Left kidney (tissue), 2 donors: ENCODE measurements around the gene ZBTB49. TPM values are rescaled to one million over a fixed set of nuclear protein-coding genes. Genes with fewer than 3 reads are reported as not detected.
"Not testable (repeated sequence)": the region's sequence is repeated elsewhere in the genome, so short reads cannot be mapped to it uniquely, and the experiment has no call there.

Source experiments
- DNase-seq: peaks from one replicate; pipeline ENCODE4 v3.0.0-alpha.2; 2013
- polyA plus RNA-seq: library from polyadenylated mRNA; unstranded; fragments of 120-200 nt; gene quantifications from one replicate; pipeline ENCODE4 v1.2.1, GENCODE V29; 2013; ENCODE audit not compliant: insufficient read length

ZBTB49 gene
- polyA plus RNA-seq, 1 donor: 8.5 TPM

- no peak for DNase-seq
Measured at GRCh38 chr4:4326166-4326565, 36.1 kb downstream of the ZBTB49 start.

DNA sequence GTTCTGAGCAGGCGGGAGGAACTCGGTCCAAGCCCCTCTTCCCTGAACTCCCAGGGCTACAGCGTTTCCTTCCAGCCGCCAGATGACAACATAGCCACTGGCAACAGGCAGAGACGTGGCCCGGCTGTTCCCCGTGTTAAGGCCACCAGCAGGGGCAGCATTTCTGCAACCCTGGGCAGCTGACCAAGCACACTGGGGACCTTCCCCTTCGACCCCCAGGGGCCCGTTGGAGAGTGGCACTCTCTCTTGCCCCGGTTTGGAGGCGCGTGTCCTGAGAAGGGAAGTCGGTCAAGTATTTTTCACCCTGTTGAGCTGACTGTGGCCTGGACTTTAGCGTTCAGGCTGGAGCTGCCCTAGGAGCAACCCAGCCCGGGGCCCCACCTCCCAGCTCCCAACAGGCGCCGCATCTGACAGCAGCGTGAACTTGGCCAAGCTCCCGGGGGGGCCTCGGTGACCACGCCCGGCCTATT is 37.6 kb downstream of the ZBTB49 start:
- peak; percentile 25 for DNase-seq

- no peak for DNase-seq
Measured at GRCh38 chr4:4328206-4328605, 38.2 kb downstream of the ZBTB49 start.

DNA sequence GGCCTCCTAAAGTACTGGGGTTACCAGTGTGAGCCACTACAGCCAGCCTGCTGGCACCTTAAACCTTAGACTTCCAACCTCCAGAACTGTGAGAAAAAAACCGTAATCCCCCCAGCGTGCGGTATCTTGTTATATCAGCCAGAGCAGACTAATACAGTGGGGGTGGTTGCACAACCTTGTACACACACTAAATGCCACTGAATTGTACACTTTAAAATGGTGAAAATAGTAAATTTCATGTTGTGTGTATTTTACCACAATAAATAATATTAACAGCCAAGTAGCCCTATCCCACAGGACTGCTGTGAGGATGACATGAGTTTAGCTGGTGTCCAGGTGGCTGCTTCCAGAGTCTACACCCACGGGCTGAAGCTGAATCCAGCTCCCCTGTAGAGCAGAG is 38.8 kb downstream of the ZBTB49 start:
- no peak for DNase-seq

GRCh38 chr4:4329496-4329895 is 39.4 kb downstream of the ZBTB49 start:
- DNase-seq: no peak

DNA sequence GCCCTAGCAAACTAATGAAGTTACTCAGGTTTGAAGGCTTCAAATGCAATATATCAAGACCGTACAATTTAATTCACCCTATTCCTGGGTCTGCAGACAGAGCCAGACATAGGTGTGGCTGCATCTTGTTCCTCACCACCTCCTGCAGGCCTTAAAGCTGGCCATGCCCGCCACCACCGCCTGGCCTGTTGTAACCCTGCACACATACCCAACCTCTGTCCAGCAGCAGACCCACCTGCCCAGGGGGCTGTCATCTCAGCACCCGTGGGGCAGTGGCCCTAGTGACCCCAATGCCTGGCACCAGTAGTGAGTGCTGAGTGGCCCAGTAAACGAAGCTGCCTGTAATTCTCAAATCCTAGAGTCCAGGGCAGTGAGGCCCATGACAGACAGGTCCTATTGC is 40.7 kb downstream of the ZBTB49 start:
- DNase-seq: no peak

- no peak for DNase-seq
Measured at GRCh38 chr4:4332529-4332928, 42.5 kb downstream of the ZBTB49 start.

DNA sequence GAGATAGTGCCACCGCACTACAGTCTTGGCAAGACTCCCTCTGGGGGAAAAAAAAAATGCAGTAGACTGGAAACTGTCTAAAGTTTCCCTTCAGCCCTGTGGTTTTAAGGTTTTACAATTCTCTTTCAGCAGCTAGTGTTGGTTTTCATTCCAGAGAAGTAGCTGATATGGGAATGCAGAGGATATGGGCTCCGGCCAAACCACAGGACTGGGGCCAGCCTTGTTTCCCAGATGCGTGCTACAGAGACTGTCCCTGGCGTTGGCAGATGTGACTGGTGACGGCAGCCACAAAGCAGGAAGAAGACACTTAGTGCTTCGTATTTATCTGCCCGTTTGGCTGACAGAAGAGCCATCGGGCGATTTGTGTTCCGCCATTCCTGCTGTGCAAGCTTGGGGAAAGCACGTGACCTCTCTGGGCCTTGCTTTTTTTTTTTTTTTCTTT is 43.2 kb downstream of the ZBTB49 start:
- no peak for DNase-seq

GRCh38 chr4:4334798-4335520 is 44.9 kb downstream of the ZBTB49 start:
- DNase-seq: peak; percentile 31

- DNase-seq: no peak
Measured at GRCh38 chr4:4338210-4339001, 48.4 kb downstream of the ZBTB49 start.

GRCh38 chr4:4339504-4340085 is 49.5 kb downstream of the ZBTB49 start:
- DNase-seq: no peak

GRCh38 chr4:4341861-4342650 is 52.0 kb downstream of the ZBTB49 start:
- DNase-seq: no peak

- no peak for DNase-seq
Measured at GRCh38 chr4:4343038-4343437, 53.0 kb downstream of the ZBTB49 start.

DNA sequence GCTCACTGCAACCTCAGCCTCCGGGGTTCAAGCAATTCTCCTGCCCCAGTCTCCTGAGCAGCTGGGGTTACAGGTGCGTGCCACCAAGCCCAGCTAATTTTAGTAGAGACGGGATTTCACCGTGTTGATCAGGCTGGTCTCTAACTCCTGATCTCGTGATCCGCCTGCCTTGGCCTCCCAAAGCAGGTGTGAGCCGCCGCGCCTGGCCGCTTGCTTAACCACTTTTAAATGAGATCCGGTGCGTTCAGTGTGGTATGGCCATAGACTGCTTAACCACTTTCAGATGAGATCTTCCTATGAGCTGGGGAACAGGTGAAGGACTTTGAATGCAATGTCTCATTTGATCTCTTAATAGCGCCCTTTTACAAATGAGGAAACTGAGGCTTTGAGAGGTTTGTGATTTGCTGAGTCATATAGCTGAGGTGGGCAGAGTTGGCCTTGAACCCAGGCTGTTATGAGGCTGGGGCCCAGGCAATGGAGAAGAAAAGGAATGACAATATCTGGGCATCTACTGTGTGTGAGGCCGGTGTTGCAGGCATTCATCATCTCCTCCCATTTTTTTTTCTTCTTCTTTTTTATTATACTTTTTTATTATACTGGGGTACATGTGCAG is 55.0 kb downstream of the ZBTB49 start:
- DNase-seq: no peak

DNA sequence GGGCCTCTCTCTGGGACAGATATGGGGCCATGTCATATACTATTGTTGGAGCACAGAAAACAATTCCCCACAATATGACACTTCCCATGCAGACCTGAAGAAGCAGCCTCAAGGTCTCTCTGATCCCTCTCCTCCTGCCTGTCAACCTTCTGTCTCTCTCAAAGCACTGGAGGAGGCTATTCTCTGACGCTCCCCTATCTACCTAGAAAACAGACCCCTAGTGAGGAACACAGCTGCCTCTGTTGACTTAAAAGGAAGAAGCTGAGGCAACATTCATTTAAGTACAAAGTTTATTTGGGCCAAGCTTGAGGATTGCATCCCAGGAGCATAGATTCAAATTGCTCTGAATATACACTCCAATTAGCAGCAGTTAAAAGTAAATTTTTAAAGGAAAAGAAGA is 57.5 kb downstream of the ZBTB49 start:
- no peak for DNase-seq

DNA sequence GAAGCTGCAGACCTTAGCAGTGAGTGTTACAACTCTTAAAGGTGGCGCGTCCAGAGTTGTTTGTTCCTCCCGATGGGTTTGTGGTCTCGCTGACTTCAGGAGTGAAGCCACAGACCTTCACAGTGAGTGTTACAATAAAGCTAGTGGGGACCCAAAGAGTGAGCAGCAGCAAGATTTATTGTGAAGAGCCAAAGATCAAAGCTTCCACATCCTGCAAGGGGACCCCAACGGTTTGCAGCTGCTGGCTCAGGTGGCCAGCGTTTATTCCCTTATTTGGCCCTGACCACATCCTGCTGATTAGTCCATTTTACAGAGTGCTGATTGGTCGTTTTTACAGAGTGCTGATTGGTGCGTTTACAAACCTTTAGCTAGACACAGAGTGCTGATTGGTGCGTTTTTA is 58.5 kb downstream of the ZBTB49 start:
- not testable (repeated sequence) for DNase-seq

GRCh38 chr4:4349867-4350266 is 59.8 kb downstream of the ZBTB49 start:
- DNase-seq: no peak

GRCh38 chr4:4350909-4351308 is 60.9 kb downstream of the ZBTB49 start:
- no peak for DNase-seq

DNA sequence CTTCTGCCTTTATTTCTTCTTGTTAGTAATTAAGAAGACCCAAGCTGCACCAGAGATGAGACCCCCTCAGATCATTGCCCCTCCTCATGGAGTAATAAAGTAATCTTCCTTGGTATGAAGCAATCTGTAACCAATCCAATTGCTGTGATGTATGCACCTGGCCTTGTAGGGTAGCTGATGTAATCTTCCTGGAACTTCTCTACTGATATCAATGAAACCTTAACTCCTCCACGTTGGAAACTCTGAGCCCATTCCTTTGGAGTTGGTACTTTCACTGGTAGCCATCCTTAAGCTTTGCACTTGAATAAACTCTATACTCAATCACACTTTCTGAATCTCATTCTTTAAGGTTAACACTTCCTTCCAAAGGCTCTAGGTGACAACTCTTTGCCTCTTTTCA is 65.3 kb downstream of the ZBTB49 start:
- DNase-seq: no peak

DNA sequence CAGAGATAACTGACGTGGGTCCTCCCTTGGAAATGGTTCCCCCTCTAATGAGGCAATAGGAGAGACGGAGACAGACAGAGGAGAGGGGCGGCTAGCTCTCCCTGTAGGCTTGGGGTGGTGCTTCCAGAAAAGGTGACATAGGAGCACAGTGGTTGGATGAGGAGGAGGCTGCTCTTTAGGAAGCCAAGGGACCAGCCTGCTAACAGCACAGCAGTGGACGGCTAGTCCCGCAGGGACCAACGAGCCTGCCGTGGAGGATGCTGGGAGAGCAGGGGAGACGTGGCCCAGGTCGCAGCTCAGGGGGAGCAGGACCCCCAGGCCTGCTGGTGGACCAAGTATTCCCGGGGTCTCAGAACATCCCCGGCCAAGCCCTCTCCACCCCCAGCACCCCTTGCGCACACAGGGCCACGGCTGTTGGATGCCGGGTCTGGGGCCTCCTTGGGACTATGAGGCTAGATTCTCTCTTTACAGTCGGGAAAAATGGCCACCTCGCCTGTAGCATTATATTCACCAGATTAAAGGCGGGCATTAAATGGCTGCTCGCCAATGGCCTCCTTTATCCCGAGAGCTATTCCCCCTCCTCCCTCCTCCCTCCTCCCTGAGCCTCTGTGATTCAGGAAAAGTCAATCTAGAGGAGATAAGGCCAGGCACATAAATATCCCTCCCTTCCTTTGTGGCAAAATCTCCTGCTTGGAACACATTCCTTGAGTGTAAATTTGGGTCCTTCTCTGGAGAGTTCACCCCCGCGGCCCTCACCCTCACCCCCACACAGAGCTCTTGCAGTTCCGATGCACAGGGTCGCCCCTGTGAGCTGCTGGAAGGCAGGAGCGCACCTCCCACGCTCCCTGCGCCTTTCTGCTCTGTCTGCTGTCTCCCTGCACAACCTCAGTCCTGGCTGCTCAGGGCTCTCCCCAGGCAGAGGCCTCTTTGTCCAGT is 66.3 kb downstream of the ZBTB49 start:
- no peak for DNase-seq
